H1 (cell line): Measurements from ENCODE around the gene ENO4. TPM values are rescaled to one million over a fixed set of nuclear protein-coding genes. Genes with fewer than 3 reads are reported as not detected.
A peak's percentile ranks its signal among the peaks of the same experiment; 100 is the strongest.

Source experiments
- ATF2 ChIP-seq: IDR thresholded peaks from 2 replicates; pipeline ENCODE4 v1.6.1; 2012; ENCODE audit warnings: low read length, inconsistent platforms
- CHD7 ChIP-seq: fragments of 300-600 bp; sonication (generic); IDR thresholded peaks from 2 replicates; pipeline ENCODE4 v1.7.1; 2012; ENCODE audit warnings: low read length, moderate library complexity, mild to moderate bottlenecking, inconsistent platforms; ENCODE audit not compliant: insufficient replicate concordance
- EGR1 ChIP-seq: IDR thresholded peaks from 2 replicates; pipeline ENCODE4 v1.6.1; 2011; ENCODE audit warnings: low read depth, low read length, borderline replicate concordance
- EP300 ChIP-seq, 2 experiments: IDR thresholded peaks; 1 replicate in 1 of 2; 2 replicates in 1 of 2; pipeline ENCODE4 v1.6.1; 2011 to 2012; ENCODE audit warnings: low read depth in 2 of 2, low read length in 2 of 2, mild to moderate bottlenecking in 2 of 2, borderline replicate concordance in 1 of 2, inconsistent platforms in 1 of 2, moderate library complexity in 1 of 2
- HDAC2 ChIP-seq, 2 experiments: fragments of 300-600 bp in 1 of 2; sonication (generic) in 1 of 2; IDR thresholded peaks; 2 replicates each; pipeline ENCODE4 v1.6.1; 2011 to 2012; ENCODE audit warnings: low read depth in 2 of 2, low read length in 2 of 2, mild to moderate bottlenecking in 2 of 2, moderate library complexity in 2 of 2, borderline replicate concordance in 1 of 2, inconsistent platforms in 1 of 2
- PHF8 ChIP-seq: fragments of 200-600 bp; sonication (generic); conservative IDR thresholded peaks from 2 replicates; pipeline ENCODE4 v1.7.1; 2012; ENCODE audit warnings: low read depth, mild to moderate bottlenecking, inconsistent platforms, low read length, moderate library complexity
- polyA plus RNA-seq, 7 experiments: library from polyadenylated mRNA; depleted of rRNA in 3 of 7; stranded (reverse) in 5 of 7; unstranded in 2 of 7; fragments of >200 nt in 5 of 7; fragments of 200-250 nt in 2 of 7; gene quantifications; 1 replicate in 5 of 7; 2 replicates in 1 of 7; 4 replicates in 1 of 7; pipeline versions ENCODE4 v1.2.1 to v1.2.3, GENCODE V29; 2011 to 2013; ENCODE audit warnings: missing spikeins in 2 of 7, mixed read lengths in 2 of 7
- total RNA-seq: library from RNA; stranded (reverse); fragmentation: NEBNext Ultra II Directional; extraction: Animal tissue kit (Norgen Biotek cat#: 25700); gene quantifications from 2 replicates; pipeline ENCODE4 v1.2.1, GENCODE V29; 2021

ENO4 gene
- total and polyA plus RNA-seq, 2 of the 8 experiments (the other 6 are each of a cell fraction or from before 2014, with no cell fraction given): 0.77 TPM; not detected in 1

GRCh38 chr10:116833986-116834985 is 15.0 kb upstream of the ENO4 start (continued):
- TF ChIP-seq HDAC2 (IDR thresholded peaks at IDR 0.05; ENCODE audit: borderline replicate concordance in 1 of 2, low read depth in 2 of 2, low read length in 2 of 2) (no peak), EGR1 (no peak), ATF2 (no peak), EP300 (IDR thresholded peaks at IDR 0.05; ENCODE audit: borderline replicate concordance in 1 of 2, low read depth in 2 of 2, low read length in 2 of 2) (peak in 1 of 2 experiments; percentile 26; a peak in 1 of 3 replicates), PHF8 (no peak), CHD7 (no peak)
